Measurements from ENCODE around the gene CRTC1.

The CRTC1 gene

DNA sequence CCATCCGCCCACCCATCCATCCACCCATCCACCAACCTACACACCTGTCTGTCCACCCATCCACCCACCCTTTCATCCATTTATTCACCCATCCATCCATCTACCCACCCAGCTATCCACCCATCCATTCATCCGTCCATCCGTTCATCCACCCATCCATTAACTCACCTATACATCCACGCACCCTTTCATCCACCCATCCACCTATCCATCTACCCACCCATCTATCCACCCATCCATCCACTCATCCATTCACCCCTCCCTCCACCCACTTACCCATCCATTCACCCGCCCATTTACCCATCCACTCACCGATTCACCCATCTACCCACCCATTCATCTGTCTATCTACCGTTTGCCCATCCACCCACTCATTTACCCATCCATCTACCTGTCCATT lies 29.0 kb upstream of the CRTC1 start:
- DNase-seq = no peak

DNA sequence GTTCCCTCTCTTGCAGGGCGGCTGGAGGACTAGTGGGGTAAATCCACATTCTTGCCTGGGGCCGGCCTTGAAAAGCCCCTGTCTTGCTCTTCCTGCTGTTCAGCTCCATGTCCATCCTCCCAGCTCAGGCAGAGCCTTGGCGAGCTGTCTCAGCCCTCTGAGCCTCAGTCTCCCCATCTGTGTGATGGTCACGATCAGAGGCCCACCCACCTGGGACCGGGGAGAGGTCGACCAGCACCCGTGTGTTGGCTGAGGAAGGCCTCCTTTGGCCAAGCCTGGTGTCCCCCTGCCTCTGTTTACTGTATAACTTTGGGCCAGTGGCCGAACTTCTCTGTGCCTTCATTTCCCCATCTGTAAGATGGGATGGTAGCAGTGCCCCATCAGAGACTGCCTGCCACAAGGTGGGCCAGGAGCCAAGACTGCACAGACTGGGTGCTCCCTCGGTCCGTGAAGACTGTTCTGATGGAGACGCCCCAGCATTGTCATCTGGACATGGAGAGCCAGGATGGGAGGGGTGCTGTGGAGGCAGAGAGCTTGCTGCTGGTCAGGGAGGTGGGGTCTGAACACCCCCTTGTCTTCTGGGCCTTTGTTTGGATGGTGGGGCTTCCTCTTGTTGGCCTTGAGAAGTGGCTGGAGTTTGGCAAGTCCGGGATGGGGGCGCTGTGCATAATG lies 28.2 kb upstream of the CRTC1 start:
- DNase-seq = no peak

DNA sequence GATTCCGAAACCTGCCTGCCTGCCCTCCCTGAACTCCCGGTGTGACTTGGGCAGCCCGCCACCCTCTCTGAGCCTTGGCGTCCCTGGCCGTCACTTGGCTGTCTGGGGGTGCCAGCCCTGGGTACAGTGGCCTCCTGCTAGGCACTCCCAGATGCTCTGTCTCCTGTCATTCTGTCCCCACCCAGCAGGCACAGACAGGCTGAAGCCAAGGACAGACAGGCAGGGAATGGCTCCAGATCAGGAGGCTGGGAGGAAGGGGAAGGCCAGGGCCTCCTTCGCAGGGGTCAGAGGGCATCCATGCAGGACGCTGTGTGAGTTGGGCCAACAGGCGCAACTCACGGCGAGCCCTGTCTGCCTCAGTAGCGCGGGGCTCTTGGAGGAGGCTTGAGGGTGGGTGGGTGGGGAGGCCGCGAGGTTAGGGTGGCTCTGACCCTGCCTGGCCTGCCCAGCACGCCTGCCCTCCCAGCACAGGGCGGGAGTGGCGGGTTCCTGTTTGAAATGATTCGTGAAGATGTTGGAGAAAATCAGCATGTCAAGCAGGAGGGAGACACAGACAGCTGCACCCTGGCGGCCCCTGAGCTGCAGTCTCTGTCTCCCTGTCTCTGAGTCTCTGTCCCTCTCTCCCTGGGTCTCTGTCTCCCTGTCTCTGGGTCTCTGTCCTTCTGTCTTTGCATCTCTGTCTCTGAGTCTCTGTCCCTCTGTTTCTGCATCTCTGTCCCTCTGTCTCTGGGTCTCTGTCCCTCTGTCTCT lies 27.0 kb upstream of the CRTC1 start:
- DNase-seq = no peak

DNA sequence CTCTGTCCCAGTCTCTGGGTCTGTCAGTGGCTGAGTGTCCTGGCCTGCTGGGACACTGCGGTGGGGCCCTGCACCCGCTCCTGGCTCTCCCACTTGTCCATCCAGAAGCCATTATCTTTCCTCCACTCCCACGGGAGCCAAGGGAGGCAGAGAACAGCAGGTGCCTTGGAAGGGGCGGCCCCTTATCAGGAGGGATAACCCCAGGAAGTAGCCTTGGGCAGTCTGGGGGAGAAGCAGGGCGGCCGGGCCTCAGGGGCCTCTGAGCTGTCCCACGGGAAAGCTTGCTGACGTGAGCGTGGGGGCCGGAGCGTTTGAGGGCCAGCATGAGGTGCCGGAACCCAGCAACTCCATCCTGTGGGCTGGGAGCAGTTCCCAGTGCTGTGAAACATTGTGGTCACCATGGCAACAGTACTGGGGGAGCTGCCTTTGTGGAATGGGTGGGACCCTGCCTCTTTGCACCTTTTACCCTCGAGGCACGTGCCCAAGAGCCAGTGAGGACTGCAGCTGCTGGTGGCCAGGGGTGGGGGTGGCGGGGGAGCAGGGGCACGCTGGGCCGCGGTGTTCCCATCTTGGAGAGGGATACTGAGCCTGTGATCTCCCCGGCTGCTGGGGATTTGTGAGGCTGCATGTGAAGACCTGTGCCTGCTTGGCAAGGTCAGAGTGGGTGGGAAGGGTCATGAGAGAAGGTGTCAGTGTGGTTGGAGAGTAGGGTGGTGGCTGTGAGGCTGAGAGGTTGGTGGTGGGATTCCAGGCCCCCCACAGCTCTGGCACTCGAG lies 25.7 kb upstream of the CRTC1 start:
- DNase-seq = peak; percentile 20

DNA sequence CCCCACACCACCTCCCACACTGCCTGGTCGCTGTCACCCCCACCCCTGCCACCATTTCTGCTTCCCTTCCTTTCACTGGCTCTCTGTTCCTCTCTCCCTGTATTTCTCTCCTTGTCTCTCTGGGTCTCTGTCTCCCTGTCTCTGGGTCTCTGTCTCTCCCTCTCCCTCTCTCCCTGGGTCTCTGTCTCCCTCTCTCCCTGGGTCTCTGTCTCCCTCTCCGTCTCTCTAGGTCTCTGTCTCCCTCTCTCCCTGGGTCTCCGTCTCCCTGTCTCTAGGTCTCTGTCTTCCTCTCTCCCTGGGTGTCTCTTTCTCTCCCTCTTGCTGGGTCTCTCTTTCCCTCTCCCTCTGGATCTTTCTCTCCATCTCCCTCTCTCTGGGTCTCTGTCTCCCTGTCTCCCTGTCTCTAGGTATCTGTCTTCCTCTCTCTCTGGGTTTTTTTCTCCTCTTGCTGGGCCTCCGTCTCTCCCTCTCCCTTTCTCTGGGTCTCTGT lies 25.1 kb upstream of the CRTC1 start:
- DNase-seq = no peak

DNA sequence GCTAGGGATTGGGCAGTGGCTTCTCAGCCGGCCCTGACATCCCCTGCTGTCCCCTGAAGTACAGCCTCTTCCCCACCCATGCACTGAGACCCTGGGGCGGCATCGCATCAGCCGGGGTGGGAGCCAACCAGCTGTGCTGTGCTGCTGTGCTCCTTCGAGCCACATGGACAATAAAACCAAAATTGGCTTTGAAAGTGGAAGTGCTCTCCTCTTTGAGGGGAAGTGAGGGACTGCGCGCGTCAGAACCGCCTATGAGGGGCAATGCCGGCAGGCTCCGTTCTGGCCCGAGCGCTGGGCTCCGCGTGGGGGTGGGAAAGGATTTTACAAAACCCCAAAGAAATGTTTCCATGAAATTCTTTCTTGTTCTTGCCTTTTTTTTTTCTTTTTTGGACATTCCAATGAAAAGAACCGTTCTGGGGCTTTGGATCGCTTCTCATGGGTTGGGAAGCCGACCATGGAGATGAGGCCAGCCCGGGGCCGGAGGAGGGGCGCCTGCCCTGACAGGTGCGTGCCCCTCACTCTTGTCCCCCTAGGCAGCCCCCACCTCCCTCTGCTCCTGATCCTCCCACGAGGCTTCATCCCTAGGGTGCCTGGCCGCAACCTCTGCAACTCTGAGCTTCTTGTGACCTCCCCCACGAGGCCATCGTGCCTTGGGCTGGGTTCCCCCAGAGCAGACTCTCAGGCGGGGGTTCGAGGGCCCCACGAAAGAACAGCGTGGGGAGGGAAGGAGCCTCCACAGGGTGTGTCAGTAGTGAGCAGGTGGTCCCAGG lies 24.0 kb upstream of the CRTC1 start:
- no peak for DNase-seq

DNA sequence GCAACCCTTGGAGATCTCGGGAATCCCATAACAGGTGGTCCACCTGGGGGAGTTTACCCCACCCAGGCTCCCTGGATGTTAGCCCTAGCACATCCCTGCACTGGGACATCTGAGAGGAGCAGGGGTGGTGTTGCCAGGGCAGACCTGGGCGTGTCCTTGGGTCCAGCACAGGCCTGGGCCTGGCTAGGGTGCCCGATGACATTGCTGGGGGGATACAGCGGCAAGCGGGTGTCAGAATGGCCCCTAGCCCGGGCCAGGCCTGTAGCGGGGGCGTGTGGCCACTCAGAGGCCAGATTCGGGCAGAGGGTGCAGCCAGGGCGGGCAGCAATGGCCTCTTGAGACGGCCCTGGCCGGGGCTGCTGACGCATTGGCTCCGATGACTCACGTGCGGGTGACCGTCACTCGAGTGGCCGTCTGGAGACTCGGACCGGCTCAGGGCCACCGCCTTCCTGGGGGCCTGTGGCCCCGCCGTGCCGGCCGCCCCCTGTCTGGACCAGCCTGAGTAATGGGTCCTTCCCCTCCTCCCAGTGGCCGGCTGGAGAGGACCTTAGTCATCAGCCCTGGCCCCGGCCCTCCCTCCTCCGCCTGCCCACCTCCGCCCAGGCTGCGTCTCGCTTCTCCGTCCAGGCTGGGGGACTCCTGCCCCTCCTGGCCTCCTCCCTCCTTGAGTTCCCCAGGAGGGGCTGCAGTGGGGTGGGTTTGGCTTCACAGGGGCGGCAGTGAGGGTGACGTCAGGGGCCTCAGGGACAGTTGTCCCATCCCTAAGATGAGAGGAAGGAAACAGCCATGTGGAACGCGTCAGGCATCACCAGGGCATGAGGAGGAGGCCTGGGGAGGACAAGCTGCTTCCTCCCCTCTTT lies 23.2 kb upstream of the CRTC1 start:
- no peak for DNase-seq

DNA sequence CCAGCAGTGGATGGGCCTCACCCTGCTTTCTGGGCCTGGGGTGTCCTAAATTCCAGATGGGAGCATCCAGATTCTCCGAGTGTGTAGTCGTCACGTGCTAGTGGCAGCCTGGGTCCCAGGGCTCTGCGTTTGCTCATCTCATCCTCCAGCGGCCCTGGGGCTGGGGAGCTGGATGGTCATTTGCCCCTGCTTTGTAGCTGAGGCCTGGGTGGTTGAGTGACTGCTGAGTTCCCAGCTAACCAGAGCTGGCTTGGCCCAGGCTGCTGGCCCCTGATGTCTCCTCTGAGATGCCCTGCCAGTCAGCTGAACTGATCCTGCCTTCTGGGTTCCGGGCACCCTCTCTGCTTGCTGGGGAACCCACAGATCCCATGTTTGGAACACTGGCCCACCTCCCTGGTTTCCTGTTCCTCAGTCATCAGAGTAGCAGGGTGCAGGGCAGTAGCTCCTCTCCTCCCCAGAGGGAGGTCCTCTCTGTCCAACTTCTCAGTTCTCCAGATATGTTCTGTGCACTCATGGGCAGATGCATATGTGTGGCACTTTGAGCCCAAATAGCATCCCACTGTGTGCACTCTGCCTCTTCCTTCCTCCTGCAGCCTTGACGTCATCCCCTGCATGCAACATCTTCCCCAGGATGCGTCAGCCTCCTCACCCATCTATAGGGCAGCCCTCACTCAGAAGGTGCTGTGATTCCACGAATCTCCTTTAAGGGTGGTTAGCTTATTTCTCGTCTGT lies 22.4 kb upstream of the CRTC1 start:
- DNase-seq = no peak

DNA sequence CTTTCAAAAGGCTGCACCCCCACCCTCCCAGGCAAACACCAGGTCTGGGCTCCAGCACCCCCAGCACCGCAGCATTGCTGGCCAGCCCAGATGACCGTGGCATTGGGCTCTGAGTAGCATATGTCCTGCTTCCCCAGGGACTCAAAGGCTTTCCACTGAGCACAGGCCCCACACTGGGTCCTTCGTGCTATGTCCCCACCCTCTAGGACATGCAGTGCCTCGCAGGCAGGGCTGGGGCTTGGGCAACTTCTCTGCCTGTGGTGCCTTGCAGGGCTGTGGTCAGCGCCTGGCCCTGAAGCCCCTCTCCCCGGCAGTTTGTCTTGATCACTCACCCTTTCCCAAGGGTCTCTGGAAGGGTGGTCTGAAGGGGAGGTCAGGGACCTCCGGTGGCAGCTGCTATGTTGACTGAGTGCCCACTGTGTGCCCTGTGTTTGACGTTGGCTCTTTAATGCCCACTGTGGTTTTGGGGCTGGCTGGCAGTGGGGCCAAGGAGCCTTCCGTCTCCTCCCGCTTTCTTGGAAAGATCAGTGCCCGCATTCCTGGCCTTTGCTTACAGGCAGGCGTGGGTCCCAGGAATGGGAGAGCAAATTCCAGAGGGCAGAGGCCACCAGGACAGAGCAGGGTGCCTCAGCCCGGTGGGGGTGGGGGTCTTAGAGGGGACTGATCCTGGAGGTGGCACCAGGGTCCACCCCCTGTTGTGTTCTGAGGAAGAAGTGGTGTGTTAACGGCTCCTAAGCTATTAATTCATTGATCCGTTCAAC lies 20.3 kb upstream of the CRTC1 start:
- DNase-seq = no peak

DNA sequence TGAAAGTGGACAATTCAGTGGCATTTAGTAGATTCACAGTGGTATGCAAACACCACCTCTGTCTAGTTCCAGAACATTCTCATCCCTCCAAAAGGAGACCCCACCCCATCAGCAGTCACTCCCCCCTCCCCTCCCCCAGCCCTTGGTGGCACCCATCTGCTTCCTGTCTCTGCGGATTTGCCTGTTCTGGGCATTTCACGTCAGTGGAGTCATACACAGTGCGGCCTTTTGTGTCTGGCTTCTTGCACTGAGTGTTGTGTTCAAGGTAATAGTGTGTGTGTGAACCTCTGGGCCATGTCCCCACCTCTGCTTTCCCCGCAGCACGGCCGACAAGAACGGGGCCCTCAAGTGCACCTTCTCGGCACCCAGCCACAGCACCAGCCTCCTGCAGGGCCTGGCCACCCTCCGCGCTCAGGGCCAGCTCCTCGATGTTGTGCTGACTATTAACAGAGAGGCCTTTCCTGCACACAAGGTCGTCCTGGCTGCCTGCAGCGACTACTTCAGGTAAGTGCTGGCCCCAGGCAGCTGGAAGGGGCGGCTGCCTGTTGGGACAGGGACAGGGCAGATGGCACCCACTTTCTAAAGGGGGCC lies 19.4 kb upstream of the CRTC1 start:
- DNase-seq = no peak

DNA sequence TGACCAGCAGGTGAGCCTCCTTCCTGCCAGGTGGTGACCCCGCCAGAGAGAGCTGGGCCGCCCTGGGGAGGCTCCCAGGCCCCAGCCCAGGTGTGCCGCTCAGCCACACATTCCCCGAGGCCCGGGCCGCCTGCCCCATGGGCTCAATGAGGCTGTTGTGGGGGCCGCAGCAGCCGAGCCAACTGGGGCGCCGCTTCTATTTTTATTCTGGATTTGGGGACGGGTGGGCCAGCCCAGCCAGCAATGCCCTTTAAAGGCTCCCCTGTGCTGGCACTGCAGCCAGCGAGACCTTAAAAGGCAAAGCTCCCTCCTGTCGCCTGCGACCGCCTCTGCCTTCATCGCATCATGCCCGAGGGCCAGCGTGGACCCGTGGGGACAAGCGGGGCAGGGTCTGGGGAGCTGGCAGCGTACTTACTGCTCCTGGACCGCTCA lies 17.7 kb upstream of the CRTC1 start:
- no peak for DNase-seq

DNA sequence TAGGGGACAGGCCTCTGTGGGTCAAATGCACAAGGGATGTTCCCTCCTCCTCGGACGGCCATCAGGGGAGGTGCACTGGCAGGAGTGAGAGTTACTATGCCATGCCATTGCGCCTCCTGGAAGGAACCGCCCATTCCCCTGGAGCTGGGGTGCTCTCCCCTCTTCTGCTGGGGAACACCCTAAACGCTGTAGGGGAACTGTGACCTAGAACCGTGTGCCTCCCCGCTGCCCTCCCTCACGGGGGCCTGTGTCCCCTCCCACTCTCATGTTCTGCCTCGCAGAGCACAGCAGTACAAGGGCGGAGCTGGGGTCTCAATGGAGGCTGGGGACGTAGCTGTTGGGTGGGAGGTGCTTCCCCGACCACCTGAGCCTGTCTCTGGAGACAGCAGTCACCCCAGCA lies 17.2 kb upstream of the CRTC1 start:
- no peak for DNase-seq

DNA sequence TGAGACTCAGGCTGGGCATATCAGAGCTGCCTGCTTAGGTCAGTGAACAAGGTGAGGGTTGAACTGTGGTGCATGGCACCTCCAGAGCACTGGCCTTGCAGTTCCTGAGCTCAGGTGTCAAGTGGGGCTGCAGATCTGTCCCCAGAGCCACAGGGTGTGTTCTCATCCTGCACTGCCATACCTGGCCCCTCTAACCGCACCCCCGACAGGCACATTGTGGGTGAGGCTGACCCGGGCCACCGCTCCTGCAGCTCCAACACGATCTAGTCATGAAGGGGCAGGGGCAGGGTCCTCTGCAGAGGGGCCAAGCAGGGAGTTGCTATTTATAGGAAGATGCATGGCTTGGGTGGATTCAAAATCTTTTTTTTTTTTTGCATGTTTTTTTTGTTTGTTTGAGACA lies 16.7 kb upstream of the CRTC1 start:
- DNase-seq = no peak

DNA sequence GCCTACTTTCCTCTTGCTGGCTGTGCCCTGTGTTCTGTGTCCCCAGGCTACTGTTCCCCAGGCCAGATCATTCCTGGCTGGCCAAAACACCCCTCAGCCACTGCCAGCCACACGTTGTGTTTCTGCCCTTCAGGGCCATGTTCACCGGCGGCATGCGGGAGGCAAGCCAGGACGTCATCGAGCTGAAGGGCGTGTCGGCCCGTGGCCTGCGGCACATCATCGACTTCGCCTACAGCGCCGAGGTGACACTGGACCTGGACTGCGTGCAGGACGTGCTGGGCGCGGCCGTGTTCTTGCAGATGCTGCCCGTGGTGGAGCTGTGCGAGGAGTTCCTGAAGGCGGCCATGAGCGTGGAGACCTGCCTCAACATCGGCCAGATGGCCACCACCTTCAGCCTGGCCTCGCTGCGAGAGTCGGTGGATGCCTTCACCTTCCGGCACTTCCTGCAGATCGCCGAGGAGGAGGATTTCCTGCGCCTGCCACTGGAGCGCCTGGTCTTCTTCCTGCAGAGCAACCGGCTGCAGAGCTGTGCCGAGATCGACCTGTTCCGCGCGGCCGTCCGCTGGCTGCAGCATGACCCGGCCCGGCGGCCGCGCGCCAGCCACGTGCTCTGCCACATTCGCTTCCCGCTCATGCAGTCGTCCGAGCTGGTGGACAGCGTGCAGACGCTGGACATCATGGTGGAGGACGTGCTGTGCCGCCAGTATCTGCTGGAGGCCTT lies 15.8 kb upstream of the CRTC1 start:
- no peak for DNase-seq

DNA sequence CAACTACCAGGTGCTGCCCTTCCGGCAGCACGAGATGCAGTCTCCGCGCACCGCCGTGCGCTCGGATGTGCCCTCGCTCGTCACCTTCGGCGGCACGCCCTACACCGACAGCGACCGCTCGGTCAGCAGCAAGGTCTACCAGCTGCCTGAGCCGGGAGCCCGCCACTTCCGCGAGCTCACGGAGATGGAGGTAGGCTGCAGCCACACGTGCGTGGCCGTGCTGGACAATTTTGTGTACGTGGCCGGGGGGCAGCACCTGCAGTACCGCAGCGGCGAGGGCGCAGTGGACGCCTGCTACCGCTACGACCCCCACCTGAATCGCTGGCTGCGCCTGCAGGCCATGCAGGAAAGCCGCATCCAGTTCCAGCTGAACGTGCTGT lies 15.2 kb upstream of the CRTC1 start:
- no peak for DNase-seq

DNA sequence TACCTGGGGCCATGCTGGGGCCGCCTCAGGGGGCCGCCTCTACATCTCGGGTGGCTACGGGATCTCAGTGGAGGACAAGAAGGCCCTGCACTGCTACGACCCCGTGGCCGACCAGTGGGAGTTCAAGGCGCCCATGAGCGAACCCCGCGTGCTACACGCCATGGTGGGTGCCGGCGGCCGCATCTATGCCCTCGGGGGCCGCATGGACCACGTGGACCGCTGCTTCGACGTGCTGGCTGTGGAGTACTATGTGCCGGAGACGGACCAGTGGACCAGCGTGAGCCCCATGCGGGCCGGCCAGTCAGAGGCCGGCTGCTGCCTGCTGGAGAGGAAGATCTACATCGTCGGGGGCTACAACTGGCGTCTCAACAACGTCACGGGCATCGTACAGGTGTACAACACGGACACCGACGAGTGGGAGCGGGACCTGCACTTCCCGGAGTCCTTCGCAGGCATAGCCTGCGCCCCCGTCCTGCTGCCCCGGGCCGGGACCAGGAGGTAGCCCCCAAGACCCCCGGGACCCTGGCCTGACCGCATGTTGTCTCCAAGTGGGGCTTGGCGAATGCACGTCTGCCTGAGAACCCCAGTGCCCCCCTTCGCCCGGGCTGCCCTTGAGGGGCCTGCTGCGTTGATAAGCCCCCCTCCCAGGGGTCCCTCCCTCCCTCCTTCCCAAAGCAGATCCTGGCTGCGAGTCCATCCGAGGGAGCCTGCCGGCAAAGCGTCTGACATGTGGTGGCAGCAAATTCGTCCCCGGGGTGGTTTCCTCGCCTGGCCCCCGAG lies 14.5 kb upstream of the CRTC1 start:
- DNase-seq = no peak

DNA sequence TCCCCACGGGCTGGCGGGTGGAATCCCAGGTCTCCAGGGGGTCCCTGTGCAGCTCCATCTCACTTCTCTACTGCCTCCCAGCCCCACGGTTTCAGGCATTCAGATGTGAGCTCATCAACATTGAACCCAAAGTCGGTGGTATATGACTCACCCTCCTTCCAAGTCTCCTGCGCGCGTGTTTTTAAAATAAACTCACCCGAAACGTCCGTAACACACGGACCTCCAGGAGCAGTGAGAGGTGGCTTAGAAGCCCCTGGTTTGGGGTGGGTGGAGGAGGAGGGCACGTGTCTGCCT lies 14.0 kb upstream of the CRTC1 start:
- no peak for DNase-seq

DNA sequence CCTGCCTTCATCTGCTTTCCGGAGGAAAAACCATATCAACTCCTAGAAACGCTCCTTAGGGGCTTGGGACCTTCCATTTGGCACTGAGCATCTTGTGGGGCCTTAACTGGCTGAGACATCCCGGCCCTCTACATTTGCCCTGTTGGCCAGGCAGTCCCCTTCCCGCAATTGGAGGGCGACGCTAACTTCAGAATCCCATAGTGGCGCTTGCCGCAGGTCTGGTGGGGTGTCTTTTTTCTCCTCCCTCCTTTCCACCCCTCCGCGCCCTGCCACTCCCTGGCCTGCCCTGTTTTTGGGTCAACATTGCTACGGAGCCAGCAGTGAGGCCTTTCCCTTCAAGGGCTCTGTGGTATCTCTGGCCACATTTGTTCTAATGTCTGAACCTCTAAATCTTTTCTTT lies 13.6 kb upstream of the CRTC1 start:
- DNase-seq = no peak

DNA sequence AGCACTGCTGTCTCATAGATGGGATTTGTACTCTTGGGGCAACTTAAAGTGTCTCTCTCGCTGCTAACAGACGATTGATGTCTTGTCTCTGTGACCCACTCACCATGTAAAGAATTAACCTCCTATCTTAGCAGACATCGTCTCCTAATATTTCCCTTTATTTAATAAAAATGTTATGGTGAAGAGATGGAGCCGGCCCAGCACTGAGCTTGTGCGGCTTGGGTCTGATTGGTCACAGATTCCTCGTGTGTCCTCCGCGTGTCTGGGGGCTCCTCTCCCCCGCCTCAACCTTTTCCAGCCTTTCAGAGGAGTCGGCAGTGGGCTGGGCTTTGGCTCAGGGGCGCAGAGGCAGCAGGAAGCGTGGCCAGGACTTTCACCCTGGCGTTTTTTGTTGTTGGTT lies 13.2 kb upstream of the CRTC1 start:
- DNase-seq = no peak

All from NCI-H1092 treated with DMSO at 0.1 percent for 48 hours (cell line).